H1 (cell line): Measurements from ENCODE around the gene IFNA14. TPM values are rescaled to one million over a fixed set of nuclear protein-coding genes. Genes with fewer than 3 reads are reported as not detected.

Experiments
- CTCF ChIA-PET: fragments of 300-600 bp; sonication (Branson Sonifier 250); formaldehyde crosslinking; loops from one replicate; lab custom pipeline; 2021; ENCODE audit not compliant: partially characterized antibody; lab: Charles Lee
- POLR2A ChIA-PET: fragments of 300-600 bp; sonication (Branson Sonifier 250); formaldehyde crosslinking; loops from one replicate; lab custom pipeline; 2021; ENCODE audit warnings: inconsistent platforms; ENCODE audit not compliant: partially characterized antibody; lab: Charles Lee
- DNase-seq, 2 experiments: peaks; one replicate each; pipeline versions ENCODE4 v3.0.0 to v3.0.0-alpha.2; 2010 to 2022; ENCODE audit warnings: low spot score in 2 of 2, low read depth in 1 of 2, mixed read lengths in 1 of 2
- FAIRE-seq: peaks from 2 replicates; lab custom pipeline; 2011; peaks lifted over from hg19 to GRCh38; lab: Jason Lieb, UNC
- H2AFZ ChIP-seq: 2 replicates; pipeline ENCODE4 v1.8.1; 2012; ENCODE audit warnings: low read length, inconsistent platforms
- H2AK5ac ChIP-seq: 2 replicates; pipeline ENCODE4 v1.6.1; 2013; ENCODE audit warnings: low read depth, low read length
- H2BK120ac ChIP-seq: replicated peaks from 2 replicates; pipeline ENCODE3; 2013; ENCODE audit warnings: low read depth, low read length, inconsistent platforms
- H2BK12ac ChIP-seq: 2 replicates; pipeline ENCODE4 v1.6.1; 2013; ENCODE audit warnings: low read depth, low read length
- H2BK15ac ChIP-seq: 2 replicates; pipeline ENCODE4 v1.6.1; 2013; ENCODE audit warnings: low read length
- H2BK20ac ChIP-seq: 2 replicates; pipeline ENCODE4 v1.6.1; 2013; ENCODE audit warnings: low read length
- H2BK5ac ChIP-seq: 2 replicates; pipeline ENCODE4 v1.6.1; 2013; ENCODE audit warnings: low read depth, low read length
- H3K14ac ChIP-seq: 2 replicates; pipeline ENCODE4 v1.6.1; 2013; ENCODE audit warnings: inconsistent platforms; ENCODE audit not compliant: insufficient read length
- H3K18ac ChIP-seq: 2 replicates; pipeline ENCODE4 v1.6.1; 2013; ENCODE audit warnings: low read length; ENCODE audit errors: extremely low read depth
- H3K23ac ChIP-seq: 2 replicates; pipeline ENCODE4 v1.6.1; 2013; ENCODE audit warnings: inconsistent platforms; ENCODE audit not compliant: insufficient read length
- H3K23me2 ChIP-seq: 2 replicates; pipeline ENCODE4 v1.6.1; 2013; ENCODE audit warnings: low read depth, low read length
- H3K27ac ChIP-seq: 2 replicates; pipeline ENCODE4 v1.6.1; 2011; ENCODE audit warnings: low read depth, low read length, inconsistent platforms
- H3K27me3 ChIP-seq, 4 experiments: replicated peaks in 1 of 4; 1 replicate in 1 of 4; 2 replicates in 3 of 4; pipeline versions ENCODE4 v1.6.1 to v1.8.1; 2011 to 2013; ENCODE audit warnings: low read length in 3 of 4, mild to moderate bottlenecking in 3 of 4, inconsistent platforms in 2 of 4, mixed read lengths in 2 of 4, moderate library complexity in 1 of 4; ENCODE audit not compliant: control insufficient read depth in 3 of 4, insufficient read depth in 3 of 4; ENCODE audit errors: extremely low read depth in 1 of 4
- H3K36me3 ChIP-seq, 4 experiments: 2 replicates each; pipeline versions ENCODE4 v1.6.1 to v1.8.1; 2011 to 2013; ENCODE audit warnings: mild to moderate bottlenecking in 4 of 4, low read length in 3 of 4, moderate library complexity in 2 of 4, control low read depth in 1 of 4, inconsistent platforms in 1 of 4; ENCODE audit not compliant: insufficient read depth in 4 of 4, control insufficient read depth in 2 of 4
- H3K4ac ChIP-seq: replicated peaks from 2 replicates; pipeline ENCODE3; 2013; ENCODE audit warnings: low read length, low read depth, mixed read lengths, inconsistent platforms; ENCODE audit not compliant: insufficient read length
- H3K4me1 ChIP-seq, 4 experiments: replicated peaks in 1 of 4; 1 replicate in 1 of 4; 2 replicates in 3 of 4; pipeline versions ENCODE4 v1.6.1 to v1.8.1; 2011 to 2013; ENCODE audit warnings: low read length in 3 of 4, inconsistent platforms in 2 of 4, mixed read lengths in 1 of 4; ENCODE audit not compliant: insufficient read depth in 4 of 4, control insufficient read depth in 3 of 4
- H3K4me2 ChIP-seq, 2 experiments: 2 replicates each; pipeline versions ENCODE4 v1.6.1 to v1.8.1; 2011 to 2013; ENCODE audit warnings: low read depth in 2 of 2, low read length in 2 of 2, control low read depth in 1 of 2, inconsistent platforms in 1 of 2, mild to moderate bottlenecking in 1 of 2; ENCODE audit not compliant: insufficient read depth in 1 of 2
- H3K4me3 ChIP-seq, 4 experiments: fragments of 200-600, 300-600 bp in 1 of 4; sonication (generic), shearing (Covaris generic), sonication (Bioruptor Twin) in 1 of 4; 2 replicates each; pipeline versions ENCODE4 v1.5.1 to v1.8.1; 2011 to 2016; ENCODE audit warnings: low read length in 4 of 4, low read depth in 3 of 4, control low read depth in 2 of 4, inconsistent platforms in 2 of 4, mild to moderate bottlenecking in 2 of 4, mixed read lengths in 1 of 4, moderate library complexity in 1 of 4; ENCODE audit not compliant: insufficient read depth in 2 of 4; ENCODE audit errors: extremely low read depth in 1 of 4
- H3K56ac ChIP-seq: replicated peaks from 2 replicates; pipeline ENCODE3; 2013; ENCODE audit warnings: low read depth, mild to moderate bottlenecking, mixed read lengths, low read length, inconsistent platforms; ENCODE audit not compliant: insufficient read length
- H3K79me1 ChIP-seq: 2 replicates; pipeline ENCODE4 v1.6.1; 2013; ENCODE audit warnings: low read depth, low read length, control low read depth
- H3K79me2 ChIP-seq, 2 experiments: 2 replicates each; pipeline versions ENCODE4 v1.6.1 to v1.8.1; 2012 to 2013; ENCODE audit warnings: low read length in 2 of 2, mild to moderate bottlenecking in 2 of 2, inconsistent platforms in 1 of 2; ENCODE audit not compliant: insufficient read depth in 2 of 2, control insufficient read depth in 1 of 2
- H3K9ac ChIP-seq, 4 experiments: replicated peaks in 1 of 4; 1 replicate in 1 of 4; 2 replicates in 3 of 4; pipeline versions ENCODE4 v1.6.1 to v1.8.1; 2011 to 2013; ENCODE audit warnings: low read depth in 3 of 4, low read length in 3 of 4, control low read depth in 2 of 4, mild to moderate bottlenecking in 2 of 4, moderate library complexity in 2 of 4, inconsistent platforms in 1 of 4; ENCODE audit errors: extremely low read depth in 1 of 4
- H3K9me3 ChIP-seq, 2 experiments: 2 replicates each; pipeline versions ENCODE4 v1.6.1 to v1.8.1; 2012 to 2013; ENCODE audit warnings: mild to moderate bottlenecking in 2 of 2, moderate library complexity in 2 of 2, control low read depth in 1 of 2, inconsistent platforms in 1 of 2, low read depth in 1 of 2, low read length in 1 of 2, mixed read lengths in 1 of 2; ENCODE audit not compliant: insufficient read depth in 2 of 2
- H4K20me1 ChIP-seq, 2 experiments: replicated peaks in 1 of 2; 2 replicates each; pipeline versions ENCODE3 to v1.8.1; 2011 to 2013; ENCODE audit warnings: inconsistent platforms in 2 of 2, low read length in 2 of 2, mild to moderate bottlenecking in 1 of 2; ENCODE audit not compliant: insufficient read depth in 2 of 2, control insufficient read depth in 1 of 2
- H4K5ac ChIP-seq: 2 replicates; pipeline ENCODE4 v1.6.1; 2013; ENCODE audit warnings: low read length, low read depth, mixed read lengths, inconsistent platforms; ENCODE audit not compliant: insufficient read length
- H4K8ac ChIP-seq: 2 replicates; pipeline ENCODE4 v1.8.0; 2013; ENCODE audit warnings: mild to moderate bottlenecking, moderate library complexity, low read length, inconsistent platforms; ENCODE audit not compliant: insufficient read depth; ENCODE audit errors: extremely low read depth
- H4K91ac ChIP-seq: replicated peaks from 2 replicates; pipeline ENCODE3; 2013; ENCODE audit warnings: low read length, mixed read lengths, inconsistent platforms; ENCODE audit not compliant: insufficient read length
- ASH2L ChIP-seq: fragments of 200-600, 300-600 bp; sonication (generic); IDR thresholded peaks from one replicate; pipeline ENCODE4 v1.7.1; 2017; ENCODE audit warnings: low read length
- BRCA1 ChIP-seq: IDR thresholded peaks from 2 replicates; pipeline ENCODE4 v1.6.1; 2012; ENCODE audit warnings: low read depth, low read length, improper control_type of control experiment
- CTBP2 ChIP-seq: IDR thresholded peaks from 2 replicates; pipeline ENCODE4 v1.7.0; 2011; ENCODE audit warnings: borderline replicate concordance, mild to moderate bottlenecking, moderate library complexity, mixed read lengths, low read length; ENCODE audit not compliant: insufficient read depth, insufficient read length
- KDM5A ChIP-seq: fragments of 200-600 bp; IDR thresholded peaks from 2 replicates; pipeline ENCODE4 v1.7.1; 2012; ENCODE audit warnings: mild to moderate bottlenecking, low read length, inconsistent platforms, mixed read lengths
- RNF2 ChIP-seq: fragments of 200-900, 300-1000 bp; sonication (generic); IDR thresholded peaks from 2 replicates; pipeline ENCODE4 v1.7.1; 2016; ENCODE audit warnings: borderline replicate concordance, low read depth, mild to moderate bottlenecking, antibody characterized with exemption, low read length; ENCODE audit not compliant: poor library complexity, severe bottlenecking; ENCODE audit errors: missing control alignments
- SAP30 ChIP-seq: fragments of 300-600 bp; sonication (generic); IDR thresholded peaks from 2 replicates; pipeline ENCODE4 v1.7.1; 2012; ENCODE audit warnings: low read length, moderate library complexity, mild to moderate bottlenecking, inconsistent platforms; ENCODE audit not compliant: insufficient read depth, insufficient replicate concordance
- SIN3A ChIP-seq, 2 experiments: IDR thresholded peaks in 1 of 2; conservative IDR thresholded peaks in 1 of 2; 2 replicates each; pipeline ENCODE4 v1.6.1; 2011 to 2012; ENCODE audit warnings: low read length in 2 of 2, improper control_type of control experiment in 1 of 2, low read depth in 1 of 2, mild to moderate bottlenecking in 1 of 2
- SIX5 ChIP-seq: IDR thresholded peaks from 2 replicates; pipeline ENCODE4 v1.6.1; 2011; ENCODE audit warnings: mild to moderate bottlenecking, low read depth, low read length
- TCF12 ChIP-seq: IDR thresholded peaks from 2 replicates; pipeline ENCODE4 v1.6.1; 2011; ENCODE audit warnings: low read depth, mild to moderate bottlenecking, low read length
- WGBS, 2 experiments: shearing (Covaris generic) in 1 of 2; methylation state at CpG; one replicate each; pipeline versions ENCODE4 v1.1.6 to v1.1.7; 2013 to 2015; ENCODE audit warnings: low lambda C conversion rate in 2 of 2, mixed read lengths in 2 of 2, inconsistent platforms in 1 of 2, low coverage in 1 of 2, missing lambda C conversion rate in 1 of 2; ENCODE audit not compliant: insufficient replicate concordance in 2 of 2, insufficient coverage in 1 of 2, insufficient read length in 1 of 2; ENCODE audit errors: extremely low coverage in 1 of 2, missing lambda C conversion rate in 1 of 2; 5-methylcytosine and 5-hydroxymethylcytosine counted together
- polyA plus RNA-seq, 7 experiments: library from polyadenylated mRNA; depleted of rRNA in 3 of 7; stranded (reverse) in 5 of 7; unstranded in 2 of 7; fragments of >200 nt in 5 of 7; fragments of 200-250 nt in 2 of 7; gene quantifications; 1 replicate in 5 of 7; 2 replicates in 1 of 7; 4 replicates in 1 of 7; pipeline versions ENCODE4 v1.2.1 to v1.2.3, GENCODE V29; 2011 to 2013; ENCODE audit warnings: missing spikeins in 2 of 7, mixed read lengths in 2 of 7
- total RNA-seq: library from RNA; stranded (reverse); fragmentation: NEBNext Ultra II Directional; extraction: Animal tissue kit (Norgen Biotek cat#: 25700); gene quantifications from 2 replicates; pipeline ENCODE4 v1.2.1, GENCODE V29; 2021
- TF ChIP-seq, protein P1 (sequence below): IDR thresholded peaks from 2 replicates; pipeline ENCODE4 v1.6.1; 2012; ENCODE audit warnings: inconsistent platforms
- TF ChIP-seq, protein P2 (sequence below): IDR thresholded peaks from 2 replicates; pipeline ENCODE4 v1.6.1; 2012; ENCODE audit warnings: inconsistent platforms

IFNA14 gene
- total and polyA plus RNA-seq, 2 of the 8 experiments (the other 6 are each of a cell fraction or from before 2014, with no cell fraction given), result not detected

- Histone ChIP-seq H4K8ac (no peak overlapping the region), H4K91ac (no peak overlapping the region), H3K79me2 (no peaks in the 10 kb centered on the region), H2BK15ac (no peak overlapping the region), H3K27me3 (no peaks in the 10 kb centered on the region; a peak in 1 of 7 replicates), H4K5ac (no peak overlapping the region), H2BK12ac (no peak overlapping the region), H4K20me1 (no peaks in the 10 kb centered on the region), H3K9me3 (no peaks in the 10 kb centered on the region), H2BK120ac (no peak overlapping the region), H3K23ac (no peak overlapping the region), H3K36me3 (no peaks in the 10 kb centered on the region), H2BK20ac (no peak overlapping the region), H3K23me2 (no peaks in the 10 kb centered on the region), H3K9ac (no peak overlapping the region), H3K27ac (no peak overlapping the region), H3K4me3 (no peak overlapping the region), H2AK5ac (no peak overlapping the region), H3K4me1 (no peaks in the 10 kb centered on the region), H3K56ac (no peak overlapping the region), H3K79me1 (no peaks in the 10 kb centered on the region), H3K4me2 (no peak overlapping the region), H3K18ac (no peak overlapping the region), H2AFZ (no peak overlapping the region), H3K14ac (no peak overlapping the region), H2BK5ac (no peak overlapping the region), H3K4ac (no peak overlapping the region)
- DNase-seq (no peak), FAIRE-seq (no peak)
- CTCF ChIA-PET, result no interaction called here
- POLR2A ChIA-PET, result no interaction called here
- WGBS, 2 experiments, result 86% methylated on average over 5 of the region's 5 CpGs; no CpG with 5 or more reads in 1 of the 2 experiments
- no peak for TF ChIP-seq ASH2L
- no peak for TF ChIP-seq RNF2
- TF ChIP-seq SIN3A (conservative IDR thresholded peaks at IDR 0.05 in 1 of 2, IDR thresholded peaks at IDR 0.05 in 1 of 2; ENCODE audit: low read depth in 1 of 2, low read length in 2 of 2), result no peak
- no peak for TF ChIP-seq SIX5
- no peak for TF ChIP-seq CTBP2
- TF ChIP-seq TCF12, result no peak
- TF ChIP-seq KDM5A, result no peak
- TF ChIP-seq, protein P1, sequence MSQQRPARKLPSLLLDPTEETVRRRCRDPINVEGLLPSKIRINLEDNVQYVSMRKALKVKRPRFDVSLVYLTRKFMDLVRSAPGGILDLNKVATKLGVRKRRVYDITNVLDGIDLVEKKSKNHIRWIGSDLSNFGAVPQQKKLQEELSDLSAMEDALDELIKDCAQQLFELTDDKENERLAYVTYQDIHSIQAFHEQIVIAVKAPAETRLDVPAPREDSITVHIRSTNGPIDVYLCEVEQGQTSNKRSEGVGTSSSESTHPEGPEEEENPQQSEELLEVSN, result no peak
- TF ChIP-seq, protein P2, sequence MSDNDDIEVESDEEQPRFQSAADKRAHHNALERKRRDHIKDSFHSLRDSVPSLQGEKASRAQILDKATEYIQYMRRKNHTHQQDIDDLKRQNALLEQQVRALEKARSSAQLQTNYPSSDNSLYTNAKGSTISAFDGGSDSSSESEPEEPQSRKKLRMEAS, result no peak
- no peak for TF ChIP-seq BRCA1
- TF ChIP-seq SAP30, result no peak
These were observed 46.3 kb upstream of the IFNA14 start for GRCh38 chr9:21286099-21286498.
